Keratinocyte (primary cell): ENCODE results near the gene TBKBP1. TPM values are rescaled to one million over a fixed set of nuclear protein-coding genes. Genes with fewer than 3 reads are reported as not detected.

Experiments
- DNase-seq: peaks from one replicate; pipeline ENCODE4 v3.0.0-alpha.2; 2011; ENCODE audit warnings: low read depth, missing footprints, low spot score
- FAIRE-seq: peaks from 2 replicates; lab custom pipeline; 2011; peaks lifted over from hg19 to GRCh38; lab: Jason Lieb, UNC
- H2AFZ ChIP-seq: 2 replicates; pipeline ENCODE4 v1.6.0; 2012; ENCODE audit warnings: low read length, control low read depth, inconsistent platforms; ENCODE audit not compliant: control insufficient read depth
- H3K27ac ChIP-seq: 2 replicates; pipeline ENCODE4 v1.5.1; 2011; ENCODE audit warnings: low read length; ENCODE audit not compliant: control insufficient read depth, insufficient read depth
- H3K27me3 ChIP-seq: 3 replicates; pipeline ENCODE4 v1.6.0; 2011; ENCODE audit warnings: low read length; ENCODE audit not compliant: control insufficient read depth, insufficient read depth; ENCODE audit errors: extremely low read depth
- H3K36me3 ChIP-seq, 2 experiments: 2 replicates in 1 of 2; 3 replicates in 1 of 2; pipeline ENCODE4 v1.5.1; 2011; ENCODE audit warnings: low read length in 2 of 2, mild to moderate bottlenecking in 1 of 2; ENCODE audit not compliant: control insufficient read depth in 2 of 2, insufficient read depth in 2 of 2; ENCODE audit errors: extremely low read depth in 1 of 2
- H3K4me1 ChIP-seq: 3 replicates; pipeline ENCODE4 v1.5.1; 2011; ENCODE audit warnings: low read length; ENCODE audit not compliant: control insufficient read depth, insufficient read depth; ENCODE audit errors: extremely low read depth
- H3K4me2 ChIP-seq: 3 replicates; pipeline ENCODE4 v1.6.0; 2011; ENCODE audit warnings: low read depth, low read length; ENCODE audit not compliant: control insufficient read depth, insufficient read depth; ENCODE audit errors: extremely low read depth
- H3K4me3 ChIP-seq, 3 experiments: fragments of 200-600 bp in 1 of 3; sonication (generic) in 1 of 3; 2 replicates in 2 of 3; 3 replicates in 1 of 3; pipeline ENCODE4 v1.5.1; 2011 to 2016; ENCODE audit warnings: low read length in 3 of 3, mild to moderate bottlenecking in 3 of 3, control low read depth in 2 of 3, inconsistent platforms in 1 of 3, low read depth in 1 of 3, mixed read lengths in 1 of 3, mixed run types in 1 of 3, moderate library complexity in 1 of 3; ENCODE audit not compliant: control insufficient read depth in 2 of 3, insufficient read depth in 2 of 3; ENCODE audit errors: extremely low read depth in 1 of 3
- H3K79me2 ChIP-seq: 2 replicates; pipeline ENCODE4 v1.6.0; 2012; ENCODE audit warnings: low read length; ENCODE audit not compliant: control insufficient read depth, insufficient read depth
- H3K9ac ChIP-seq: 3 replicates; pipeline ENCODE4 v1.6.0; 2011; ENCODE audit warnings: low read length; ENCODE audit not compliant: control insufficient read depth, insufficient read depth; ENCODE audit errors: extremely low read depth
- H3K9me1 ChIP-seq: 3 replicates; pipeline ENCODE4 v1.6.0; 2011; ENCODE audit warnings: low read length; ENCODE audit not compliant: control insufficient read depth, insufficient read depth; ENCODE audit errors: extremely low read depth
- H3K9me3 ChIP-seq: 2 replicates; pipeline ENCODE4 v1.5.1; 2012; ENCODE audit warnings: low read depth, low read length; ENCODE audit not compliant: control insufficient read depth
- H4K20me1 ChIP-seq: 3 replicates; pipeline ENCODE4 v1.6.0; 2011; ENCODE audit warnings: low read length; ENCODE audit not compliant: control insufficient read depth, insufficient read depth; ENCODE audit errors: extremely low read depth
- EZH2 ChIP-seq: IDR thresholded peaks from one replicate; pipeline ENCODE4 v1.6.1; 2012; ENCODE audit warnings: inconsistent platforms, mild to moderate bottlenecking, low read length, moderate library complexity
- dilution Hi-C: fragments of 300-500 bp; cut with MboI; formaldehyde crosslinking; loops from one replicate; pipeline ENCODE4 v1.7.0; 2020; ENCODE audit warnings: low sequenced_read_pairs; ENCODE audit not compliant: extremely low pct_ligation_motif_present
- polyA plus RNA-seq, 5 experiments: library from polyadenylated mRNA; depleted of rRNA in 3 of 5; stranded (reverse) in 3 of 5; stranded (forward) in 1 of 5; unstranded in 1 of 5; fragments of >200 nt; gene quantifications; 1 replicate in 1 of 5; 2 replicates in 3 of 5; 3 replicates in 1 of 5; pipeline versions ENCODE4 v1.2.1 to v1.2.3, GENCODE V29; 2011 to 2012; ENCODE audit warnings: missing spikeins in 2 of 5, low read depth in 1 of 5, low replicate concordance in 1 of 5
- TF ChIP-seq, protein P1 (sequence below), 3 experiments: IDR thresholded peaks in 1 of 3; conservative IDR thresholded peaks in 1 of 3; optimal IDR thresholded peaks in 1 of 3; 2 replicates in 2 of 3; 3 replicates in 1 of 3; pipeline versions ENCODE3 to v1.5.1; 2011; ENCODE audit warnings: low read length in 3 of 3, mild to moderate bottlenecking in 3 of 3, moderate library complexity in 2 of 3, control low read depth in 1 of 3, inconsistent platforms in 1 of 3; ENCODE audit not compliant: insufficient read depth in 2 of 3; ENCODE audit errors: extremely low read depth in 1 of 3

Gene TBKBP1
- polyA plus RNA-seq, 1 donor (not counting 4 experiments of a cell fraction or from before 2014, with no cell fraction given), result 4.3 TPM

DNA sequence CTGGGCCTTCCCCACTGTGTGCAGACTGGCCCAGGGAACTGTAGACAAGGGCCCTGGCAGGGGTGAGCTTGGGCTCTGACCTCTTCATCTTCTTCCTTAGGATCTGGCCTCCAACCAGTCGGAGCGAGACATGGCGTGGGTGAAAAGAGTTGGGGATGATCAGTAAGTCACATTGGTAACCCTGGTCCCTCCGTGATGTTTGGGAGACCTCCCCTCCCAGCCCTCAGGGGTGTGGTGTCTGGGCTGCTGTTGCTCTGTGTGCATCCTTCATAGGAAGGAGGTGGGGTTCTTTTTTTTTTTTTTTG is 5.5 kb downstream of the TBKBP1 start:
- Histone ChIP-seq H3K4me1 (peaks cover 7% of the 10 kb centered on the region), H3K36me3 (peaks cover 0 to 5% of the 10 kb centered on the region in 2 experiments), H3K79me2 (no peaks in the 10 kb centered on the region), H2AFZ (no peak overlapping the region), H3K4me3 (no peak overlapping the region), H3K27me3 (no peaks in the 10 kb centered on the region), H3K9ac (no peak overlapping the region), H3K27ac (no peak overlapping the region), H4K20me1 (no peaks in the 10 kb centered on the region), H3K9me3 (no peaks in the 10 kb centered on the region), H3K9me1 (no peaks in the 10 kb centered on the region), H3K4me2 (no peak overlapping the region)
- dilution Hi-C loops, result no loop called here
- FAIRE-seq, result no peak
- TF ChIP-seq, protein P1, sequence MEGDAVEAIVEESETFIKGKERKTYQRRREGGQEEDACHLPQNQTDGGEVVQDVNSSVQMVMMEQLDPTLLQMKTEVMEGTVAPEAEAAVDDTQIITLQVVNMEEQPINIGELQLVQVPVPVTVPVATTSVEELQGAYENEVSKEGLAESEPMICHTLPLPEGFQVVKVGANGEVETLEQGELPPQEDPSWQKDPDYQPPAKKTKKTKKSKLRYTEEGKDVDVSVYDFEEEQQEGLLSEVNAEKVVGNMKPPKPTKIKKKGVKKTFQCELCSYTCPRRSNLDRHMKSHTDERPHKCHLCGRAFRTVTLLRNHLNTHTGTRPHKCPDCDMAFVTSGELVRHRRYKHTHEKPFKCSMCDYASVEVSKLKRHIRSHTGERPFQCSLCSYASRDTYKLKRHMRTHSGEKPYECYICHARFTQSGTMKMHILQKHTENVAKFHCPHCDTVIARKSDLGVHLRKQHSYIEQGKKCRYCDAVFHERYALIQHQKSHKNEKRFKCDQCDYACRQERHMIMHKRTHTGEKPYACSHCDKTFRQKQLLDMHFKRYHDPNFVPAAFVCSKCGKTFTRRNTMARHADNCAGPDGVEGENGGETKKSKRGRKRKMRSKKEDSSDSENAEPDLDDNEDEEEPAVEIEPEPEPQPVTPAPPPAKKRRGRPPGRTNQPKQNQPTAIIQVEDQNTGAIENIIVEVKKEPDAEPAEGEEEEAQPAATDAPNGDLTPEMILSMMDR (optimal IDR thresholded peaks at IDR 0.05 in 1 of 3, IDR thresholded peaks at IDR 0.05 in 1 of 3, conservative IDR thresholded peaks at IDR 0.05 in 1 of 3; ENCODE audit: extremely low read depth in 1 of 3, insufficient read depth in 2 of 3, low read length in 3 of 3), result no peak
- no peak for TF ChIP-seq EZH2
- DNase-seq, result no peak

DNA sequence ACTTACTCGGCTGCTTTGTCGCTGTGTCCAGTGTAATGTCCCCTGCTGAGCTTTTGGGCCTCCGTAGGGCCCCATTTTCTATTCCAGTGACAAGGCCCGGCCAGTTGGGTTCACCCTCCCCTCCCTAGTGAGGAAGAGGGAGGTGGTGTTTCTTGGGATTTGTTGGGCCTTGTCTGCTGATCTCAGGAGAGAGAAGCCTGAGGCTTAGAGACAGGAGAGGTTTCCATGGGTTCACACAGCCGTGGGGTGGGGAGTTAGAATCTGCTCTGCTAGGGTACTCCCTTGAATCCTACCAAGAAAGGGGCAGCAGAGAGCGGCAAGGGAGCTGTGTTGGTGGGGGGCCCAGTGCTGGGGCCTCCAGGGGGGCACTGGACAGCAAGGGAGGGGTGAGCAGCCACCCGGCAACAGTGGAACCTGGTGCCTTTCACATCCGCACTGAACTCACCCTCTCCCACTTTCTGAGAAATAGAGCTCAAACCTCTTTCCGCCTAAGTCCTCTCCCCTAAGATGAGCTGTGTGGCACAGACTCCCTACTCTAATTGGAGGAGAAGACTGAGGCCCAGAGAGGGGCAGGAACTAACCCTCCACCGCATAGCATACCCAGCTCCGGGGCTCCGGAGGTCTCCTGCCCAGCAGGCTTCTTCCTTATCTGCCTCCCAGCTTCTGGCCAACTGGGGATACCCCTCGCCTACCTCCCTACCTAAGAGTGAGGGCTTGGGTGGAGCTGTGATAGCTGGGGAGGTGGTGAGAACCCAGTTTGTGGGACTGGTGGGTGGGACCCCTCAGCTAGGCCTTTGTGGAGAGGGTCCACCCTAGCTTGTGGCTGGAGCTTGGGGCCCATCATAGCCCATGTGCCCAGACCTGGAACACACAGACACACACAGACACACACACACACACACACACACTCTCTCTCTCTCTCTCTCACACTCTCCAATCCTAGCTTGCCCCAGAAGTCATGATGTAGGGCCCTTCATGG is 6.8 kb downstream of the TBKBP1 start:
- no peak overlapping the region for H3K27ac ChIP-seq
- peaks cover 0 to 5% of the 10 kb centered on the region in 2 experiments for H3K36me3 ChIP-seq
- dilution Hi-C loops, result no loop called here
- H3K9ac ChIP-seq, result no peak overlapping the region
- no peaks in the 10 kb centered on the region for H3K4me1 ChIP-seq
- TF ChIP-seq, protein P1 (optimal IDR thresholded peaks at IDR 0.05 in 1 of 3, IDR thresholded peaks at IDR 0.05 in 1 of 3, conservative IDR thresholded peaks at IDR 0.05 in 1 of 3; ENCODE audit: extremely low read depth in 1 of 3, insufficient read depth in 2 of 3, low read length in 3 of 3), result no peak
- TF ChIP-seq EZH2, result no peak
- H3K9me1 ChIP-seq, result no peaks in the 10 kb centered on the region
- no peak overlapping the region for H2AFZ ChIP-seq
- no peaks in the 10 kb centered on the region for H3K9me3 ChIP-seq
- FAIRE-seq, result no peak
- no peaks in the 10 kb centered on the region for H4K20me1 ChIP-seq
- DNase-seq, result no peak
- no peaks in the 10 kb centered on the region for H3K79me2 ChIP-seq
- H3K27me3 ChIP-seq, result no peaks in the 10 kb centered on the region
- H3K4me2 ChIP-seq, result no peak overlapping the region
- H3K4me3 ChIP-seq, result no peak overlapping the region
